Loucy (cell line): Measurements from ENCODE around the gene PCGF1.

Experiments used
- EZH2phosphoT487 ChIP-seq: fragments of 200-600 bp; IDR thresholded peaks from 2 replicates; pipeline ENCODE4 v1.6.1; 2018; ENCODE audit warnings: antibody characterized with exemption, mild to moderate bottlenecking, moderate library complexity, borderline replicate concordance
- TF ChIP-seq, protein P1 (sequence below): fragments of 200-600 bp; sonication (generic); conservative IDR thresholded peaks from 2 replicates; pipeline ENCODE4 v1.5.1; 2014; ENCODE audit warnings: mild to moderate bottlenecking, antibody characterized with exemption, low read length

DNA sequence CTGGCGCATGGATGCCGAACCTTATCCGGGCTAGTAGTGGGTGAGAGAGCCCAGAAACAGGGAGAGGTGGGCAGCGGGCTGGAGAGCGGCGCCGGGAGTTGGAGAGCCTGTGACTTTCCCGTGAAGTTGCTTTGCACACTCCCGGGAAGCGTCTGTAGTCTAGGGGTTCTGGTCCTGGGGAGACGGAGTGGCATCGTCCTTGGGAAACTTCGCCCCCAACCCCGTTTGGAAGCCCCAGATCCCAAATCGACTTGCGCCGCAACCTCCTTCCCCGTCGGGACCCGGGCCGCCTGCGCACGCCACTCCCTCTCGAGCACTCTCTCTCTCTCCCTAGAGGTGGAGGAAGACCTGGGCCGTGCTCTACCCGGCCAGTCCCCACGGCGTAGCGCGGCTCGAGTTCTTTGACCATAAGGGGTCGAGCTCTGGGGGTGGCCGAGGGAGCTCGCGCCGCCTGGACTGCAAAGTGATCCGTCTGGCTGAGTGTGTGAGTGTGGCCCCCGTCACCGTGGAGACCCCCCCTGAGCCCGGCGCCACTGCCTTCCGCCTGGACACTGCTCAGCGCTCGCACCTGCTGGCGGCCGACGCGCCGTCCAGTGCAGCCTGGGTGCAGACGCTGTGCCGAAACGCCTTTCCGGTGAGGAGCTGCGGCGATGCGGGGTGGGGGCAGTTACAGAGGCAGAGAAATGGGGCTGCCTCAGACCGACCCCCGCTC lies 47.5 kb upstream of the PCGF1 start:
- TF ChIP-seq EZH2phosphoT487 = no peak
- TF ChIP-seq, protein P1, sequence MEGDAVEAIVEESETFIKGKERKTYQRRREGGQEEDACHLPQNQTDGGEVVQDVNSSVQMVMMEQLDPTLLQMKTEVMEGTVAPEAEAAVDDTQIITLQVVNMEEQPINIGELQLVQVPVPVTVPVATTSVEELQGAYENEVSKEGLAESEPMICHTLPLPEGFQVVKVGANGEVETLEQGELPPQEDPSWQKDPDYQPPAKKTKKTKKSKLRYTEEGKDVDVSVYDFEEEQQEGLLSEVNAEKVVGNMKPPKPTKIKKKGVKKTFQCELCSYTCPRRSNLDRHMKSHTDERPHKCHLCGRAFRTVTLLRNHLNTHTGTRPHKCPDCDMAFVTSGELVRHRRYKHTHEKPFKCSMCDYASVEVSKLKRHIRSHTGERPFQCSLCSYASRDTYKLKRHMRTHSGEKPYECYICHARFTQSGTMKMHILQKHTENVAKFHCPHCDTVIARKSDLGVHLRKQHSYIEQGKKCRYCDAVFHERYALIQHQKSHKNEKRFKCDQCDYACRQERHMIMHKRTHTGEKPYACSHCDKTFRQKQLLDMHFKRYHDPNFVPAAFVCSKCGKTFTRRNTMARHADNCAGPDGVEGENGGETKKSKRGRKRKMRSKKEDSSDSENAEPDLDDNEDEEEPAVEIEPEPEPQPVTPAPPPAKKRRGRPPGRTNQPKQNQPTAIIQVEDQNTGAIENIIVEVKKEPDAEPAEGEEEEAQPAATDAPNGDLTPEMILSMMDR = no peak
